ENCODE measurements around the gene NDST3.
A peak's percentile ranks its signal among the peaks of the same experiment; 100 is the strongest.
"Not testable (repeated sequence)": the region's sequence is repeated elsewhere in the genome, so short reads cannot be mapped to it uniquely, and the experiment has no call there.

Gene NDST3

GRCh38 chr4:118273642-118274041 is 239.4 kb downstream of the NDST3 start:
- DNase-seq (ENCODE audit: low read depth) = no peak

- no peak for DNase-seq (ENCODE audit: low read depth)
Observed at GRCh38 chr4:118276580-118276979, 242.3 kb downstream of the NDST3 start.

- no peak for DNase-seq (ENCODE audit: low read depth)
Observed at GRCh38 chr4:118277243-118277642, 243.0 kb downstream of the NDST3 start.

- peak; percentile 89 for DNase-seq (ENCODE audit: low read depth)
Observed at GRCh38 chr4:118278473-118279274, 244.4 kb downstream of the NDST3 start.

- DNase-seq (ENCODE audit: low read depth) = no peak
Observed at GRCh38 chr4:118279328-118279727, 245.0 kb downstream of the NDST3 start.

GRCh38 chr4:118279920-118280432 is 245.7 kb downstream of the NDST3 start:
- DNase-seq (ENCODE audit: low read depth) = no peak

- DNase-seq (ENCODE audit: low read depth) = peak; percentile 74
Observed at GRCh38 chr4:118280501-118281218, 246.4 kb downstream of the NDST3 start.

GRCh38 chr4:118281611-118282442 is 247.5 kb downstream of the NDST3 start:
- no peak for DNase-seq (ENCODE audit: low read depth)

- no peak for DNase-seq (ENCODE audit: low read depth)
Observed at GRCh38 chr4:118282692-118283091, 248.4 kb downstream of the NDST3 start.

- no peak for DNase-seq (ENCODE audit: low read depth)
Observed at GRCh38 chr4:118284169-118284568, 249.9 kb downstream of the NDST3 start.

GRCh38 chr4:118285931-118286330 is 251.6 kb downstream of the NDST3 start:
- no peak for DNase-seq (ENCODE audit: low read depth)

GRCh38 chr4:118286685-118287084 is 252.4 kb downstream of the NDST3 start:
- DNase-seq (ENCODE audit: low read depth) = no peak

GRCh38 chr4:118287711-118288451 is 253.6 kb downstream of the NDST3 start:
- DNase-seq (ENCODE audit: low read depth) = peak; percentile 72

GRCh38 chr4:118289794-118290193 is 255.5 kb downstream of the NDST3 start:
- DNase-seq (ENCODE audit: low read depth) = peak; percentile 82

- DNase-seq (ENCODE audit: low read depth) = no peak
Observed at GRCh38 chr4:118290951-118291350, 256.7 kb downstream of the NDST3 start.

- DNase-seq (ENCODE audit: low read depth) = no peak
Observed at GRCh38 chr4:118296729-118297128, 262.4 kb downstream of the NDST3 start.

GRCh38 chr4:118299619-118300018 is 265.3 kb downstream of the NDST3 start:
- DNase-seq (ENCODE audit: low read depth) = not testable (repeated sequence)

- no peak for DNase-seq (ENCODE audit: low read depth)
Observed at GRCh38 chr4:118307643-118308042, 273.4 kb downstream of the NDST3 start.

Data from fibroblast of the conjunctiva (primary cell).